HUES48 (cell line): ENCODE results near the gene SUPT4H1.

Experiments
- H3K27ac ChIP-seq: one replicate; pipeline ENCODE4 v1.7.0; 2013; ENCODE audit warnings: low read depth, low read length, inconsistent platforms
- H3K27me3 ChIP-seq: 2 replicates; pipeline ENCODE4 v1.6.1; 2013; ENCODE audit warnings: mild to moderate bottlenecking, low read length; ENCODE audit not compliant: control insufficient read depth, insufficient read depth
- H3K36me3 ChIP-seq: 2 replicates; pipeline ENCODE4 v1.6.1; 2013; ENCODE audit warnings: low read length; ENCODE audit not compliant: control insufficient read depth, insufficient read depth
- H3K4me1 ChIP-seq: 2 replicates; pipeline ENCODE4 v1.6.1; 2013; ENCODE audit warnings: mild to moderate bottlenecking, low read length; ENCODE audit not compliant: control insufficient read depth, insufficient read depth
- H3K4me3 ChIP-seq: 2 replicates; pipeline ENCODE4 v1.5.1; 2013; ENCODE audit warnings: mild to moderate bottlenecking, low read depth, low read length
- H3K9ac ChIP-seq: 2 replicates; pipeline ENCODE4 v1.6.1; 2013; ENCODE audit warnings: mild to moderate bottlenecking, low read depth, low read length, moderate library complexity
- H3K9me3 ChIP-seq: 2 replicates; pipeline ENCODE4 v1.6.1; 2013; ENCODE audit warnings: low read length; ENCODE audit not compliant: control insufficient read depth, insufficient read depth

Gene SUPT4H1

DNA sequence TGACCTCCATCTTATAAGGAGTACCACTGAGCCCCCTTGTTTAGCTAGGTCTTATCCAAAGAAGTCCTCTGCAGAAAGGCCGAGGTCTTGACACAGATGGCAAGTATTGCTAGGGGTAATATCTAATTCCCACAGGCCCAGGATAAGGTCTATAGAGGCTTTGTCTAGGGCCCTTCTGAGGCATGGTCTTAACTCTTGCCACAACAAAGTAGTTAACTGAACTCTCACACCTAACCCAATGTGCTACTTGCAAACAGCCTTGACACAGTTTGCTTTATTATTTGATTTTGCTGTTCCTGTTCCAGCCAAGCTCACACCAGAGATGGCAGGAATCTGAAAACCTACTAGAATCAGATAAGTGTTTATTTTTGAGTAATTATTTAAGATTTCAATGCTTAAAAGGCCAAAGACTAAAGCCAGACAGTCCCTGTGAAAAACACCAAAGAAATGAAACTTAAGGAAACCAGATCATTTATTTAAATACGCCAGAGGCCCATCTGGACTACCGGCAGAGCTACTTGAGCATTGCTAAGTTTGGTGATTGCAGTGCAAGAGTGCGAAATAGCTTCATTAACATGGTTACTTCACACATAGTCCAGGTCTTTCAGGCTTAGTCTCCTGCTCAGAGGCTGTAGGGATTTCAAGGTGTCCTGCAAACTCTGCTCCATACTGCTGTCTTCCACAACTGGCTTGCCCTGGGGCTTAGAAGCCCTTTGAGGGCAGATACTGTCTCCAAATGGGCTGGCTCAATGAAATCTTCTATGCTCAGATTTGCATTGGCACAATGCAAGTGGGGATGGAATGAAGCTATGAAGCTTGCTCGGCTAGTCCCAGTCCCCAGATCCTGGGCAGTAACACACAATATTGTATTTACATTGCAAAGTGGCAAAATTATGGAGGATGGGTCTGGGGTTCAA is 28.5 kb upstream of the SUPT4H1 start:
- H3K36me3 ChIP-seq, result no peaks in the 10 kb centered on the region
- no peak overlapping the region for H3K4me3 ChIP-seq
- H3K9ac ChIP-seq, result no peak overlapping the region
- peaks cover 18% of the 10 kb centered on the region for H3K4me1 ChIP-seq
- H3K9me3 ChIP-seq, result no peaks in the 10 kb centered on the region
- H3K27ac ChIP-seq, result no peak overlapping the region
- no peaks in the 10 kb centered on the region for H3K27me3 ChIP-seq

GRCh38 chr17:58379511-58379824 is 27.5 kb upstream of the SUPT4H1 start:
- Histone ChIP-seq H3K27ac (no peak overlapping the region), H3K9ac (no peak overlapping the region), H3K4me1 (peaks cover 18% of the 10 kb centered on the region), H3K36me3 (no peaks in the 10 kb centered on the region), H3K9me3 (no peaks in the 10 kb centered on the region), H3K4me3 (no peak overlapping the region), H3K27me3 (no peaks in the 10 kb centered on the region)

DNA sequence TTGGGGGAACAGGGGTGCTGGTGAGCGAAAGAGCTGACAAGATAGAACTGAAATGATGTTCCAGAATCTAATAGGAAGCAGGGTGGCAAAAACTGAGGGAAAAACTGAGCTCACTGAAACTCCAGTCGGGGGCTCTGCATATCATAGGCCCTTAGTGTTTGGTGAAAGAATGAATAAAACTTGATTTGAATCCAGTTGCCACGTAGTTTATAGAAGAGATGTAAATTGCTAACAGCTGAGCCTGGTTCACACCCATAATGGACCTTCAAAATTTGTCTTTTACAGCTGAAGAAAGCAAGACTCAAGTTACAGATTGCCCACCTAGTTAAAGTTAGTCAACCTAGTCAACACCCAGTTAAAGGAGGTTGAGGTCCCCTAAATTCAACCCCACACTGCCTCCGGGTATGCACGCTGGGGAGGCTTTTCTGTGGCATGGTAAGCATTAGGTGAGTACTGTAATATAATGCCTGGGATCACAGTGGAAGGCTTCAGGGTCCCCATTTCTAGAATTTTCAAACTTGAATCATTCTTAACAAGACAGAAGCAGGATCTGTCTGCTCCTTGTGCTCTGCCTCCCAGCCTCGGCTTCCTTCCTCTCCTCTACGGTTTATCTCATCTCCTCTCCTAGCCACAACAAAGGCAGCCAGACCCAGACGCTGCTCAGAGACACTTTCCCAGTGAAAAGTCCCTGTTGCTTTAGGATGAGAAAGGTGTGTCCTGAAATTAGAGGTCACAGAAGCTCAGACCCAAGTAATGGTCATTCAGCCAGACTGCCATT is 26.9 kb upstream of the SUPT4H1 start:
- Histone ChIP-seq H3K4me1 (peaks cover 18% of the 10 kb centered on the region), H3K27ac (no peak overlapping the region), H3K9me3 (no peaks in the 10 kb centered on the region), H3K27me3 (no peaks in the 10 kb centered on the region), H3K4me3 (no peak overlapping the region), H3K36me3 (no peaks in the 10 kb centered on the region), H3K9ac (no peak overlapping the region)

- no peak overlapping the region for H3K9ac ChIP-seq
- no peaks in the 10 kb centered on the region for H3K27me3 ChIP-seq
- no peak overlapping the region for H3K4me3 ChIP-seq
- peaks cover 18% of the 10 kb centered on the region for H3K4me1 ChIP-seq
- no peaks in the 10 kb centered on the region for H3K9me3 ChIP-seq
- H3K27ac ChIP-seq, result no peak overlapping the region
- no peaks in the 10 kb centered on the region for H3K36me3 ChIP-seq
These were observed 25.7 kb upstream of the SUPT4H1 start for GRCh38 chr17:58377661-58378060.

- Histone ChIP-seq H3K4me3 (no peak overlapping the region), H3K9me3 (no peaks in the 10 kb centered on the region), H3K27ac (no peak overlapping the region), H3K9ac (no peak overlapping the region), H3K27me3 (no peaks in the 10 kb centered on the region), H3K36me3 (no peaks in the 10 kb centered on the region), H3K4me1 (peaks cover 18% of the 10 kb centered on the region)
These were observed 25.1 kb upstream of the SUPT4H1 start for GRCh38 chr17:58377093-58377601.

- no peak overlapping the region for H3K4me3 ChIP-seq
- H3K27ac ChIP-seq, result no peak overlapping the region
- no peaks in the 10 kb centered on the region for H3K27me3 ChIP-seq
- no peak overlapping the region for H3K9ac ChIP-seq
- peaks cover 18% of the 10 kb centered on the region for H3K4me1 ChIP-seq
- H3K9me3 ChIP-seq, result no peaks in the 10 kb centered on the region
- no peaks in the 10 kb centered on the region for H3K36me3 ChIP-seq
These were observed 24.5 kb upstream of the SUPT4H1 start for GRCh38 chr17:58376472-58377000.

GRCh38 chr17:58375811-58376210 is 23.8 kb upstream of the SUPT4H1 start:
- Histone ChIP-seq H3K9me3 (no peaks in the 10 kb centered on the region), H3K4me3 (no peak overlapping the region), H3K27me3 (no peaks in the 10 kb centered on the region), H3K9ac (no peak overlapping the region), H3K36me3 (no peaks in the 10 kb centered on the region), H3K27ac (no peak overlapping the region), H3K4me1 (peaks cover 18% of the 10 kb centered on the region)

DNA sequence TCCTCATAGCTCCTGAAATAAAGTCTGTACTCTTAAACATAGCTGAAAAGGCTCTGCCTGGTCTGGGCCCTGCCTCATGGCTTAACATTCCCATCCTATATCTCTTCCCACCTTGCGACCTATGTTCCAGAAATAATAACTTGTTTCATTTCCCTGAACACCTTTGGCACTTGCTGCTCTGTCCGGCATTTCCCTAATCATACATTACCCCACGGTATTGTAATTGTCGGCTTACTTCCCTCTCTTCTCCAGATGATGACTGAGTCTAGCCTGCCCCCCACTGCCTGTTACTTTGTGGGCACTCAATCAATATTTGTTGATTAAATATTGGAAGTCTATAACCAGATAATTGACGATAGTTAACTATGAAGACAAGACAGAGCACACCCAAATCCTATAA is 23.3 kb upstream of the SUPT4H1 start:
- H3K4me1 ChIP-seq, result peaks cover 18% of the 10 kb centered on the region
- H3K36me3 ChIP-seq, result no peaks in the 10 kb centered on the region
- H3K4me3 ChIP-seq, result no peak overlapping the region
- no peaks in the 10 kb centered on the region for H3K9me3 ChIP-seq
- H3K27ac ChIP-seq, result no peak overlapping the region
- no peak overlapping the region for H3K9ac ChIP-seq
- H3K27me3 ChIP-seq, result no peaks in the 10 kb centered on the region

DNA sequence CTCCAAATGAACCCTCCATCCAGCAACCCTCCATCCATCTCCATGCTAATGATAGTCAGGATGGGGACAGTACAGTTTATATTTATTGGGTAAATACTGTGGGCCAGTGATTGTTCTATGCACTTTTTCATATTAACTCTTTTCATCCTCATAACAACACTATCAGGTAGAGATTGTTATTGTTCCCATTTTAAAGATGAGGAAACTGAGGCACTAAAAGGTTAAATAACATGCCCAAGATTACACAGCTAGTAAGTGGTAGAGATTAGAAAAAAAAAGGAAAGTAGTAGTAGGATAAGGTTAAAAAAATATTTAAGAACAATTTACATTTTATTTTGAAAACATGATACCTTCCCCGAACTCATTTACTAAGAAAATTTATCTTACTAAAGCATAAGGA is 21.9 kb upstream of the SUPT4H1 start:
- Histone ChIP-seq H3K9me3 (no peaks in the 10 kb centered on the region), H3K4me3 (no peak overlapping the region), H3K36me3 (no peaks in the 10 kb centered on the region), H3K27ac (no peak overlapping the region), H3K27me3 (no peaks in the 10 kb centered on the region), H3K9ac (no peak overlapping the region), H3K4me1 (peaks cover 18% of the 10 kb centered on the region)

DNA sequence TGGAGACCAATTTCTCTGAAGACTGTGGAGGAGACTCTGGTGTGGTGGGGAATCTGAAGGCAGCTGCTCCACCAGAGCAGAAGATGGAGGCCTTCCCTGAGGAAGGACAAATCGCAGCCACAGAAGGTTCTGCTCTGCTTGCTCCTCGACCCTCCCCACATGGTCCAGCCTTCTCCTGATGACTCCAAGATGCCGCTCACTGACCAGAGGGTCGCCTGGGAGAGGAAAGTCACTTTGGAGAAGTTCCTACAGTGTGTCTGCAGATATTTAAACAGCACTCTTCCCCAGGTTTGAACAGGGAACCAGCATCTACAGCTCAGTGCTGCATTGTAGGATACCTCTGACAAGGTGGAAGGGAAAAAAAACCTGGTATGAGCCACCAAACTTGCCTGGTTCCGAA is 21.0 kb upstream of the SUPT4H1 start:
- Histone ChIP-seq H3K4me1 (peaks cover 18% of the 10 kb centered on the region), H3K36me3 (no peaks in the 10 kb centered on the region), H3K4me3 (no peak overlapping the region), H3K27me3 (no peaks in the 10 kb centered on the region), H3K9me3 (no peaks in the 10 kb centered on the region), H3K27ac (no peak overlapping the region), H3K9ac (no peak overlapping the region)
